ENCODE measurements around the gene TRIM15.

- TF ChIP-seq CTCF (IDR thresholded peaks at IDR 0.05; ENCODE audit: low read length): no peak
- no peak for TF ChIP-seq EZH2 (IDR thresholded peaks at IDR 0.05; ENCODE audit: borderline replicate concordance, low read length)
Observed at GRCh38 chr6:30178837-30179236, 15.5 kb downstream of the TRIM15 start.
